Breast epithelium (tissue), 3 donors: ENCODE measurements around the gene CD8B2.
"Not testable (repeated sequence)": the region's sequence is repeated elsewhere in the genome, so short reads cannot be mapped to it uniquely, and the experiment has no call there.

Source experiments
- POLR2A ChIP-seq: fragments of 450-650 bp; IDR thresholded peaks from one replicate; pipeline ENCODE4 v1.6.1; 2016; ENCODE audit warnings: antibody characterized with exemption, mild to moderate bottlenecking, moderate library complexity
- POLR2AphosphoS5 ChIP-seq, 3 donors: sonication (generic); formaldehyde crosslinking; IDR thresholded peaks; one replicate each; pipeline ENCODE4 v1.6.1; 2017; ENCODE audit warnings: antibody characterized with exemption in 3 of 3
- TF ChIP-seq, protein P1 (sequence below), 3 donors: fragments of 450-650 bp; IDR thresholded peaks; one replicate each; pipeline ENCODE4 v1.5.1; 2016 to 2017; ENCODE audit warnings: antibody characterized with exemption in 3 of 3, mild to moderate bottlenecking in 3 of 3, moderate library complexity in 3 of 3

DNA sequence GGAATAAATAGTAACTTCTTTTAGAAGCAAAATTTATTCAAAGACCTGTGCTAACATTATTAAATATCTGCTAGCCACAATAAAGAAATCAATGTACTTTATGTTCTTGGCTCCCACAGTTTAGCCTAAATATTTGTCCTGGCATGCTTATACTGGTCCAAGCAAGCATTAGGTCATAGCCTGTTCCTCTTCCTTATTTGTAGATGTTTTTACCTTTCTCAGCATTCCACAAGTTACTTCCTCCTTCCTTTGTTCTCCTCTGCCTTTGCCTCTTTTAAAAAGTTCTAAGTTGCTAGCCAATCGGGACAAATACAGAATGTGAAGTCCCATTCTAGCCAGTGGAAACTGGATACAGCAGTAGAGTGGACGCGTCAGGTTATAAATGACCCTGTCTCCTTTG lies 72.6 kb downstream of the CD8B2 start:
- TF ChIP-seq, protein P1, sequence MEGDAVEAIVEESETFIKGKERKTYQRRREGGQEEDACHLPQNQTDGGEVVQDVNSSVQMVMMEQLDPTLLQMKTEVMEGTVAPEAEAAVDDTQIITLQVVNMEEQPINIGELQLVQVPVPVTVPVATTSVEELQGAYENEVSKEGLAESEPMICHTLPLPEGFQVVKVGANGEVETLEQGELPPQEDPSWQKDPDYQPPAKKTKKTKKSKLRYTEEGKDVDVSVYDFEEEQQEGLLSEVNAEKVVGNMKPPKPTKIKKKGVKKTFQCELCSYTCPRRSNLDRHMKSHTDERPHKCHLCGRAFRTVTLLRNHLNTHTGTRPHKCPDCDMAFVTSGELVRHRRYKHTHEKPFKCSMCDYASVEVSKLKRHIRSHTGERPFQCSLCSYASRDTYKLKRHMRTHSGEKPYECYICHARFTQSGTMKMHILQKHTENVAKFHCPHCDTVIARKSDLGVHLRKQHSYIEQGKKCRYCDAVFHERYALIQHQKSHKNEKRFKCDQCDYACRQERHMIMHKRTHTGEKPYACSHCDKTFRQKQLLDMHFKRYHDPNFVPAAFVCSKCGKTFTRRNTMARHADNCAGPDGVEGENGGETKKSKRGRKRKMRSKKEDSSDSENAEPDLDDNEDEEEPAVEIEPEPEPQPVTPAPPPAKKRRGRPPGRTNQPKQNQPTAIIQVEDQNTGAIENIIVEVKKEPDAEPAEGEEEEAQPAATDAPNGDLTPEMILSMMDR (IDR thresholded peaks at IDR 0.05): not testable (repeated sequence)
- TF ChIP-seq POLR2A; POLR2AphosphoS5 (IDR thresholded peaks at IDR 0.05): not testable (repeated sequence)
